COLO829 (cell line): ENCODE measurements around the gene CYBA.

Source experiments
- DNase-seq: peaks from one replicate; pipeline ENCODE4 v3.0.0; 2012; ENCODE audit warnings: low spot score

The CYBA gene

DNA sequence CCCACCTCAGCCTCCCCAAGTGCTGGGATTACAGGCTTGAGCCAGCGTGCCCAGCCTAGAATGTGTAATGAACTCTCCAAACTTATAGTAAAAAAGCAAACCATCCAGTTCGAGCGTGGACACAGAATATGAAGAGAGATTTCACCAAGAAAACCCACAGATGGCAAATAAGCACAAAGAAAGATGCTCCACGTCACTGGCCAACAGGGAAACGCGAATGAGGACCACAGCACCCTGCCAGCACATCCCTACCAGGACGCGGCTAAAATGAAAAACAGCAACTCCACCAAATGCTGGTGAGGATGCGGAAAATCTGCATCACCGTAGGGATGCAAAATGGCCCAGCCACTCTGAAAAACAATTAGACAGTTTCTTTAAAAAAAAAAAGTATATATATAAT, 10.6 kb upstream of the CYBA start:
- no peak for DNase-seq

DNA sequence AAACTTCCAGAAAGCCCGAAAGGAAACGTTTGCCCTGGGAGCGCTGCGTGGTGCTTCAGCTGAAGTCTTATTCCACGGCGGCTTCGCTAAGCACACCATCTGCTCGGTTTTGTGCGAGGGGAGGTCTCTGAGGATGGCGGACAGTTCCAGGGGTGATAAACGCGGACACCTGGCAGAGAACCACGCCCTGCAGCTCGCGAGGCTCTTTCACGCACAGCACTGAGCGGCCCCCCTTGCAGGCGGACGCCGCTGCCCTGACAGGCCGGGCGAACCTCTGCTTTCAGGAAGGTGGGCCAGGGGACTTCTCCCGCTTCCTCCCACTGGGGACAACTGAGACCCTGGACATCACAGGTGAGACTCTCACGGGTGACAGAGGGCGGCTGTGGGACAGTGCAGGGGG, 8.3 kb upstream of the CYBA start:
- DNase-seq = no peak

DNA sequence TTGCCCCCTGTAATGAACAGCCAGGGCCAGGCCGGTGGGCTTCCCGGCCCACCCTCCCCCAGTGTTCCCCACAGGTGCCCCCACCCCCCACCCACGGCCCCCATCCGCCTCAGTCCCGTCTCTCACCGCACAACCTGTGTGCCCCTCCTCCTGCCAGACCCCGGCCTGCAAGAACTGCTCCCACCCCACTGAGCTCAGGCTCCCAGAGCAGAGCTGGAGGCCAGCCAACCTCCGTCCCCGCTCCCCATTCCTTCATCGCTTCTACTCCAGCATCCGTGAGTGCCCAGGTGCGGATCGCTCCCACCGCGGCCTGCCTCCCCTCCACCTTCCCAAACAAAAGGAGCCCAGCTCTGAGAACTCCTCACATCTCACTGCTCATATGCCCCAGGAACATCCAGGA, 7.9 kb upstream of the CYBA start:
- no peak for DNase-seq

- no peak for DNase-seq
Measured at GRCh38 chr16:88657371-88657770, 6.5 kb upstream of the CYBA start.

DNA sequence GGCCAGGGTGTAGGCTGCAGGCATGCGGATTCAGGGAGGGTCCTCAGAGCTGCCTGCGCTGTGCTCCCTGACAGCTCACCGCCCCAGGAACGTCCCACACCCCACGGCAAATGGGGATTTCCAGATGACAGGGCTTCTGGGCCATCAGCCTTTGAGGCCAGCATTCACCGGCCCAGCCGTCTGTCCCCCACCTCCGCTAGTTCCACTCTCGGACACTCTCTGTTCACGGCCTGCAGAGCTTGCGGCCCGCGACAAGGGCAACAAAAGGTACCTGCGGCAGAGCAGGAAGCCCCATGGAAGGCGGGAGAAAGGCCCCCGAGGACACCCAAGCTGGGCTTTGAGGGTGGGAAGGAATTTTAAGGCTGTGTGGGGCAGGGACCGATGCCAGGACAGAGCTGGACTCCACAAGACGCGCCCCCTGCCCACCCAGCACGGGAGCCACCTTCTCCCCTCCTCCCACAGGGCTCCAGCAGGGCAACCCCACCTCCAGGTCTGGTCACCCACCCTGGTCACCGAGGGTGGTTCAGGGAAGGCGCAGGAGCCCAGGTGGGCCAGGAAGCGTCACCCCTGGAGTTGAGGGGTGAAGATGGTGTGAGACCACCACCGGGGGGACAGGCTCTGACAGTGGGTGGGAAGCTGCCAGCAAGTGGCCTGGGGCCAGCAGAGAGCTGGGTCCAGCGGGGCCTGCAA, 5.6 kb upstream of the CYBA start:
- no peak for DNase-seq

DNA sequence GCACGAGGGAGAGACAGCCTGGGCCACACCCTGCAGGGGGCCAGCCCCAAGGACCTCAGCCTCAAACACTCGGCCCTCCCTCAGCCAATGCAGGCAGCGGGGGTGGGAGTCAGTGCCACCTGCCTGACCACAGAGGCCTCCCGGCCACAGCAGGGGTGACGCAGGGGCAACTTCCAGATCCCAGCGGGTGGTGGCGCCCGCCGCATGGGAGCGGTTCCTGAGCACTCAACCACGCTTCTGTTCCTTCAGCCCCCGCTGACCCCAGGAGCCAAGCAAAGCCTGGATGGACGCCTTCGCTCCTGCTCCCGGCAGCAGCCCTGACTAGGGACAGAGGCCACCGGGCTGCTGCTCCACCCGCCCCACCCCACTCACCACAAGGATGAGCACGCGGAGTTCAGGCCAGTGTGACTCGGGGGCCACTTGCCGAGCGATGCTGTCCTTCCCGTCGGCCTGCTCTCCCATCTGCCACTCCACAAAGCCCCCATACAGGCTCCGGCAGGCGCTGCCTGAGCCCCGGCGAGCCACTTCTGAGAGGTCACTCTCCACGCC, 5.0 kb upstream of the CYBA start:
- DNase-seq = no peak

- no peak for DNase-seq
Measured at GRCh38 chr16:88655053-88655732, 4.3 kb upstream of the CYBA start.

- no peak for DNase-seq
Measured at GRCh38 chr16:88654363-88655052, 3.7 kb upstream of the CYBA start.

GRCh38 chr16:88653596-88654362, 2.9 kb upstream of the CYBA start:
- no peak for DNase-seq

GRCh38 chr16:88653101-88653500, 2.2 kb upstream of the CYBA start:
- no peak for DNase-seq

- DNase-seq = no peak
Measured at GRCh38 chr16:88652762-88653063, 1.9 kb upstream of the CYBA start.

DNA sequence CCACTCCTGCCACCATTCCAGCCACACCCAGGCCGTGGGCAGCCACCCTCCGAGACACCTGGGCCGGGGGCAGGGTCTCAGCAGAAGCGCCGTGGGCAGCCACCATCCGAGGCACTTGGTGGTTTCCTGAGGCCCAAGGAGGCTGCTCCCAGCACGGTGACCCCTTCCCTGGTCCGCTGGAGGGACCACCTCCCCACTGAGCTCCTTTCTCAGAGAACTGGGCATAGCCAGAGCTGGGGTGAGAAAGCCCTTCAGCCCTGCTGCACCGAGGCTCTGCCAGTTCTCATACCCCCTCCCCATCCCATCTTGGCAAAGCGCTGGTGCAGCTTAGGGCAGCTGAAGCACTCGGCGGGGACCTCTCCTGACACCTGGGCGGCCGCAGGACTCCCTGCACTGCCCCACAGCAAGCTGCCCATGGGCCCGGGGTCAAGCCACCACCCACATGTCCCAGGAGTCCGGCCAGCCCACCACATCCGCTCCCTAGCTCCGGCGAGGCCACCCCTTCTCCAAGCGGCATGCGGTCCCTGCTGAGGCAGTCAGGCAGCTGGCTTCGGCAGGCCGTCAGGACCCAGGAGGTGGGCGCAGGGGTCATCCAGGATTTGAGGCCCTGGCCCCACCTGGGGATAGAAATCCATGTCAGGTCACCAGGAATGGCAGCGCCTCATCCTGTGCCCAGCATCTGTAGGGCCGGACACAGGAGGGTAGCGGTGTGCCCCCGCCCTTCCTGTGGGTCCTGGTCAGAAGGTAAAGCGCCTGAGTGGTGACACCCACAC, 1.3 kb upstream of the CYBA start:
- DNase-seq = no peak

DNA sequence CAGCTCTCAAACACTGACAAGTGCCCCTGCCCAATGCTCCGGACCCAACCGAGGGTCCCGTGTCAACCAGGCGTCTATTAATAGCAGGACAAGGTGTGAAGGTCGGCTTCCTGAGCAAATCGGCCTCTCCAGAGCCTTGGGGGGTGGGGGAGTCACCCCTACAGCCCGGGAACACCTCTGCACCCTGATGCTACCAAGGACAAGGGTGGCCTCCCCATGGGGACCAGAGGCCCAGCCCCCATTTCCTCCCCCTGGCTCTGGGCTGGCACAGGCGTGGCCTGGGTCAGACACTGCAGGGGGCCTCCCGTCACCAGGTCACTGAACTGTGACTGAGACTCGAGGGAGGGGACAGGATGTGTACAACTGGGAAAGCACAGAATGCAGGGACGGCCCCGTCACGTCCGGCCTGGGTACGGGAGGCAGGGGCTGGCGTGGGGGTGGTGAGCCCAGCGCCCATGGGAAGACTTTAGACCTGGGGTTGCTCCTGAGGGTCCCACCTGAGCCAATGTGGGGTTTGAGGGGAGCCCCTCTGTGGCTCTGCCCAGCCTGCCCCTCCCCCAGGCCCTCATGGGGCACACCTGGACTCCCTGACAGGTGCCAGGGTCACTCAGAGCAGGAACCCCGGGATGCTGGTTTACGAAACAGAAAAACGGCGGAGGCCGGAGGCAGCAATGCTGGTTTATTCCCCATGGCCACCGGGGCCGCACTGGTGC, 579 bp upstream of the CYBA start:
- no peak for DNase-seq

- DNase-seq = no peak
Measured at GRCh38 chr16:88649924-88650748, 717 bp downstream of the CYBA start.

DNA sequence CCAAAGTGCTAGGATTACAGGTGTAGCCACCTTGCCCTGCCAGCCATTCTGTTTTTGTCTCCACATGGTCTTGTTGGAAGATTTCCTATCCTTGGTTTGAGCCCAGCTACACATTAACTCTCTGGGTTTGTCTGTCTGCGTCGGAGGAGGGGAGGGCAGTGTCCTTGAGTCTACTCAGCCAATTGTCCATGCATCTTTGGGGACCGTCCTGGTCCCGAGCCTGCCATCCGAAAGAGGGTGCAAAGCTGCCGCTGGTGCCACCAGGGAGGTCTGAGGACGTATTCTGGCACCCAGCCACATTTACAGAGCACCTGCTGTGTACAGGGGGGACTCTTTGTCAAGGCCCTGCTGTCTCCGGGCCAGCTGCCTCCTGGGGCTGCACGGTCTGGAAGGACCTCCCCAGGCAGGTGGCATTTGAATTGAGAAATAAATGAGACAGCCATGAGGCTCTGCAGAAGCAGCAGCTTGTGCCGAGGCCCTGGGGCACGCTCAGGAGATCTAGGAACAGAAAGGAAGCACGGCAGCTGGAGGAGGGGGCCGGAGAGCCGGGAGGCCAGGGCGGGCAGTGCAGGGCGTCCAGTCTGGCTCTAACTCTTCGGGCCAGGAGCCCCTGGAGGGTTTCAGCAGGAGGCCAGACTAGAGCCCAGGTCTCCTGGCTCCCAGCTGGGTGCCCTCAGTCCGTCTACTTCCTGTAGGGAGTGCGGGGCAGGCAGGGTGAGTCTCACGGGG, 1.5 kb downstream of the CYBA start:
- DNase-seq = no peak

- no peak for DNase-seq
Measured at GRCh38 chr16:88647178-88648070, 3.4 kb downstream of the CYBA start.

DNA sequence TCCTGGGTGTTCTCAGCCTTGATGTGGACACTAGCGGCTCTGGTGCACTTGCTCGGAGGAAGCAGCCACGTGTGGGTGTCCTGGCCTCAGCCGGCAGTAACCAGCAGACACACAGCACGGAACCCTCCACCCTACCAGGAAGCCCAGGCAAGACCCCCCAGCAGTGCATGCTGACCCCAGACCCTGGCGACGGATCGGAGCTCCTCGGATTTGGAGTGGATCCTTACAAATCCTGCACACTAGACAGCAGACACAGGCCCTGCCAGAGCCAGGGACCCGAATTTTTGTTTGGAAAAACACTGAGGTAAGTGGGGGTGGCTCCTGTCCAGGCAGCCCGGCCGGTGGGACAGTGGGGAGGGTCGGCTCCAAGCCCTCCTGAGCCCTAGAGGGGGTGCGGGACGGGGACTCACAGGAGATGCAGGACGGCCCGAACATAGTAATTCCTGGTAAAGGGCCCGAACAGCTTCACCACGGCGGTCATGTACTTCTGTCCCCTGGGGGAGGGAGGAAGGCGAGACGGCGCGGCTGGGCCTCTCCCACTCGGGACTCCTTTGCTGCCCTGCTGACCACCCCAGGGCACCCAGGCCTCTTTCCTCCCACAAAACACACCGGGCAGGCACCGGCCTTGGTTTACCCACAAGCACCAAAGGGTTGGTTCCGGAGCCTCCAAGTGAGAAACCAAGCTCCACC, 4.4 kb downstream of the CYBA start:
- no peak for DNase-seq

DNA sequence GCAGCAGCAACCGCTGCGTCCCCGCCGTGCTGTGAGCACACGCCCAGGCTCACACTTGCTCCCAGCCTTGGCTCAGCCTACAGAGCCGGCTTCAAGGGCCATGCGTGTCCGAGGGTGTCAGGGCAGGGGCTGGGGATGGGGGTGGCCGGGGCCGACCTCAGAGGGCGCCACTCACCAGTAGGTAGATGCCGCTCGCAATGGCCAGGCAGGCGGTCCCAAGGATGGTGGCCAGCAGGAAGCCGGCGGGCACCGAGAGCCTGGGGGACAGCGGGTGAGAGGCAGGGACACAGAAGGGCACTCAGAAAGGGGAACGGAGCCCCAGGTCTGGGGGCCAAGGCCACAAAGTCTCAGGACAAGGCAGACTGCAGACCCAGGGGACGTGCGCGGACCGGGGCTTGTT, 4.9 kb downstream of the CYBA start:
- no peak for DNase-seq
